ENCODE measurements around the gene ARHGEF17. TPM values are rescaled to one million over a fixed set of nuclear protein-coding genes. Genes with fewer than 3 reads are reported as not detected.

ARHGEF17 gene
- total and polyA plus RNA-seq, 2 of the 13 experiments (the other 11 are each of a cell fraction or from before 2014, with no cell fraction given): 10.7 to 28.8 TPM

GRCh38 chr11:73323464-73323863, 15.4 kb downstream of the ARHGEF17 start (continued):
- TF ChIP-seq ARID5B (CRISPR knock-in tag; IDR thresholded peaks at IDR 0.05) (peak; percentile 19; the same call in 1 of the 2 replicates), KDM4B (CRISPR knock-in tag; IDR thresholded peaks at IDR 0.05) (no peak), ZBTB2 (CRISPR knock-in tag; IDR thresholded peaks at IDR 0.05; ENCODE audit: low read depth) (no peak), TEF (CRISPR knock-in tag; IDR thresholded peaks at IDR 0.05) (no peak)

GRCh38 chr11:73324116-73324515, 16.0 kb downstream of the ARHGEF17 start:
- no TSS peak for BruUV-seq (replicated peaks)
- CTCF ChIA-PET (ENCODE audit: low intra/inter-chr PET ratio, low total read pairs): interaction anchor here (0.9 kb wide), 1 partner anchor 17 kb away, joined by 3 read pairs; no protein-coding TSS in a partner anchor
- intact Hi-C loops (cut with micrococcal nuclease; ENCODE audit: unreplicated experiment) (loop anchor here (1.0 kb wide), 1 partner anchor 32 kb away; no protein-coding TSS in a partner anchor), in situ Hi-C loops (cut with HindIII; ENCODE audit: extremely low pct_ligation_motif_present, low pct_unique_long_range_greater_than_20kb) (no loop called here)
- Histone ChIP-seq H3K4me3 (replicated peaks in 1 of 3; ENCODE audit: insufficient read depth in 1 of 3, low read depth in 2 of 3, low read length in 3 of 3) (no peak overlapping the region), H3K4me1 (ENCODE audit: insufficient read depth, low read length) (peaks cover 84% of the 10 kb centered on the region), H3K27ac (ENCODE audit: extremely low read length, insufficient read depth, low read length) (peak overlapping the region; percentile 52), H3K9ac (ENCODE audit: insufficient read depth, low read depth, low read length) (no peak overlapping the region; the same call in 1 of the 2 replicates), H3K4me2 (ENCODE audit: low read depth, low read length) (peak overlapping the region; percentile 32; the same call in 1 of the 2 replicates), H3K9me3 (ENCODE audit: low read length) (no peaks in the 10 kb centered on the region), H3K27me3 (ENCODE audit: control insufficient read depth in 1 of 2, insufficient read depth in 2 of 2, low read length in 2 of 2) (no peaks in the 10 kb centered on the region), H4K20me1 (ENCODE audit: insufficient read depth, low read length) (no peaks in the 10 kb centered on the region; the same call in 1 of the 2 replicates), H3K36me3 (replicated peaks in 1 of 2; ENCODE audit: control insufficient read depth in 1 of 2, insufficient read depth in 2 of 2, low read length in 2 of 2) (peaks cover 5 to 21% of the 10 kb centered on the region in 2 experiments; a peak in 4 of 5 replicates), H2AFZ (ENCODE audit: low read length) (no peak overlapping the region), H3K79me2 (ENCODE audit: insufficient read depth, low read length) (peaks cover 28% of the 10 kb centered on the region)
- 85% methylated on average over 7 of the region's 9 CpGs for WGBS (ENCODE audit: low lambda C conversion rate)
- peak; percentile 4 for ATAC-seq
- TF ChIP-seq ZNF773 (CRISPR knock-in tag; IDR thresholded peaks at IDR 0.05; ENCODE audit: borderline replicate concordance) (no peak), NONO (IDR thresholded peaks at IDR 0.05) (no peak), NONO (CRISPR knock-in tag; conservative IDR thresholded peaks at IDR 0.05) (no peak), KLF13 (CRISPR knock-in tag; IDR thresholded peaks at IDR 0.05) (0 out of 2 replicates have a peak, but pooled peaks have one; percentile 25), ZFX (CRISPR knock-in tag; IDR thresholded peaks at IDR 0.05; ENCODE audit: low read depth) (0 out of 2 replicates have a peak, but pooled peaks have one; percentile 2)
- POLR2A ChIA-PET: interaction anchor here (0.6 to 10.1 kb wide), 5 partner anchors 10 to 274 kb away, joined by 3 to 205 read pairs (median 10); partner anchors contain the start of genes ARHGEF17 and FAM168A
- no peak for FAIRE-seq
- DNase-seq (ENCODE audit: low spot score): no peak

Measured in HepG2 (cell line).